GM19324 (cell line): ENCODE measurements around the gene SERP2.

Experiments used
- ATAC-seq: cut with Tn5 transposase; IDR thresholded peaks from one replicate; pipeline ENCODE4 v1.9.1; 2021; ENCODE audit warnings: mild to moderate bottlenecking, moderate library complexity; ENCODE audit not compliant: unreplicated experiment, low FRiP score

SERP2 gene

DNA sequence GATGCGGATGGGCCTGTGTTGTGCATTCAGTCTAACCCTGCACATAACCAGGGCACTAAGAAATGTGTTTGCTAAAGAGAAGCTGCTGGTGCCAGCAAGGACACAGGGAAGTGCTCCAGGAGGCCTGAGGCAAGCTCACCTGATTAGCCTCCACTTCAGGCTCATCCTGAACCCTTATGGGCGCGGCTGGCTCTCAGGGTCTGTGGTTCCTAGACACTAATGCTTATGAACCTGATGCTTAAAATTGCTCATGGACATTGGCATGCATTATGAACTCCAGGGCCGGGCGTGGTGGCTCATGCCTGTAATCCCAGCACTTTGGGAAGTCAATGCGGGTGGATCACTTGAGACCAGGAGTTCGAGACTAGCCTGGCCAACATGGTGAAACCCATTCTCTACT lies 34.3 kb downstream of the SERP2 start:
- no peak for ATAC-seq

DNA sequence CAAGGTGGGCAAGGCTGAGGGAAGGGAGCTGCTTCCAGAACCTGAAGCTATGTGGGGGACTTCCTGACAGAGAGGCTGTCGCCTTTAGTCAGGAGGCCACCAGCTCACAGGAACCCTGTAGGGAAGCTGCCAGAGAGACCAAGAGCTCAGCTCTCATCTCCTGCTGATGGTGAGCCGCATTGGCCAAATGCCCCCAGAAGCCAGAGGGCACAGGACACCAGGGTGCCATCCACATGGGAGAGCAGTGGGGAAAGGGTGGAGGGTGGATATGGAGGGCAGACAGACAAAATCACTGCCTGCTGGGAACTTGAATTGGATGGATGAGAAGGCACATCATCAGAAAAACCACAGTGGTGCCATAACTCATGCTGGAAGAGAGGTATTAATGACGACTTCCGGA lies 36.0 kb downstream of the SERP2 start:
- no peak for ATAC-seq

DNA sequence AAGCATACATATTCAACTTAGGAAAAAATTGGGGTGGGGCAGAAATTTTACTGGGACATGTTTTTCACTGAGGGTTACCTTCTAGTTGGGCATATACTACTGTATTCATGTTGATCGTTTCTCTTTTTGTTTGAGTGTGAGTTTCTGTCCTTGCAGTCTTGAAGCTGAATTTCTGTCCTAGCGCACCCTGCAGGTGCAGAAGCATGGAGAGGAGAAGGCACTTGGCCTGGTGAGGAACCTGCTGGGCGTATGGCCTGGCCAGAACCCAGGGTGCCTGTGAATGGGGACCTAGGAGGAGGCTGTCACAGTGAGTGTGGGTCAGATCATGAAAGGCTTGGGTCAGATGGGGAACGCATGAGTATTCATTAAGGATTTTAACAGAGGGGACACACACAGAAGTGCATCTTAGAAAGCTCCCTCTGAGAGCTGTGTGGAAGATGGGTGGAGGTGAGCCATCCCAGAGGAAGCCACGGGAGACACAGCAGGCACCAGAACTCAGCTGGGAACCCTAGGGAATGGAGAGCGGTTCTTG lies 36.8 kb downstream of the SERP2 start:
- no peak for ATAC-seq

DNA sequence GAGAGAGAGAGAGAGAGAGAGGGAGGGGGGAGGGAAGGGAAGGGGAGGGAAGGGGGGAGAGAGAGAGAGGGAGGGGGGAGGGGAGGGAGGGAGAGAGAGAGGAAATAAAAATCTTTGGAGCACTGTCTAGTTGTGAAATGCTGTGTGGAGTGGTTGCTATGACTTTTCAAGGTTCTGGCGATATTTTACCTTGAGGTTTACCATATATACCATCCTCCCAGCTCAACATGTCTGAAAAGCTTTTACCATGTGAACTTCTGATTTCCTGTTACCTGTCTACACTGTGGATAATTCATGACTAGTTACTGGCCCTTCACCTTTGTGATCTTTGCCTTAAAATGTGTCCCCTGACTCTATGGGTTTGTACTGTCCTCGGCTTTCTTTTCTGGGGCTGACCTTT lies 38.2 kb downstream of the SERP2 start:
- ATAC-seq: no peak

DNA sequence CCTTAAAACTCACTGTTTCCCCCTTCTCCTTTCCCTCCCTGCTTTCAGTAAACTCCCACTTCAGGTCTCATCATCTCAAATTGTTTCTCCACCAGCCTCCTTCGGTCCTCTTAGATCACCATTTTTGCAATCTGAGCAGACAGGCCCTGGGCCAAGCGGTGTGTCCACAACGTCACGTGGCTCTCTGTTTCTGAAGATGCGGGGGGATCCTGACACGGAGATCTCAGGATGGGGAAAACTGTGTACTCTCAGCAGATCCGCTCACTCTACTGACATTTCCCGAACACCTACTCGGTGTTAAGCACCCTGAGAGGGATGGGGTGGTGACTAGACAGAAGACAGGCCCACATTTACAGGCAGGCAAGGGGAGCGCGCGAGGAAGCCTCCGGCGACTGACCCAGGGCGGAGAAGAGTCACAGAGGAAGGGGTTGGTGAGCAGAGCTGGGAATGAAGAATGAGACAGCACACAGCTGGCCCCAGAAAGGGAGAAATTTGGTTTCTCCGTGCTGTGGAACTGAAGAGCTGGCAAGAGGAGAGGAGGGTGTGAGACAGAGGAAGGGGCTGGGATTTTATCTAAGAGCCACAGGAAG lies 38.8 kb downstream of the SERP2 start:
- ATAC-seq: no peak

DNA sequence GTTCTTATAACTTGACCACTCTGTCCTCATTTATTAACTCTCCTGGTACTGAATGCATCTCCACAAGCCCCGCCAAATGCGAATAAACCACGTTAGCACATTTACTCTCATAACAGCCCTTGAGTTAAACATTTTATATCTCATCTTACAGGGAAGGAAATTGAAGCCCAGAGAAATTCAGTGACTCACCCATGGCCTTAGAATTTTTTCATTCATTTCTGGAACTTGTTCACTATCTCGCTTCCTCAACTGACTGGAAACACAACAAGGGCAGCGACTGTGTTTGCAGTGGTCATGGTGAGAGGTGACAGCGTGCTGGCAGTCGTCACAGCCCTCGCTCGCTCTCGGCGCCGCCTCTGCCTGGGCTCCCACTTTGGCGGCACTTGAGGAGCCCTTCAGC lies 39.5 kb downstream of the SERP2 start:
- no peak for ATAC-seq

DNA sequence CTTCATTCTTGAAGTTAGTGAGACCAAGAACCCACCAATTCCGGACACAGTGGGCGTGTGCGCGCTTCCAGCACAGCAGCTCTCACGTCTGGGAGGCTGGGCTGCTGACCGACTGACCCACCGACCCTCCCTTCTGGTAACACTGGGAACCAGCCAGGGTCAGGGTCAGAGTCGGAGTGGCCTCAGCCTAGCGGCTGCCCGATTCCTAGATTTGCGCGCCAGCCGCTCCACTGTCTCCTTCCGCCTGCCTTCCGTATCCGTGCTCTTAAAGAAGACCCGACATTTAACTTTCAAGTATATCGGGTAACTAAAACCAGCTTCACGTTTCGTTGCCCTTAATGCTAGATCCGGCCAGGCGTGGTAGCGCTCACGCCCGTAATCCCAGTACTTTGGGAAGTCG lies 41.1 kb downstream of the SERP2 start:
- no peak for ATAC-seq

DNA sequence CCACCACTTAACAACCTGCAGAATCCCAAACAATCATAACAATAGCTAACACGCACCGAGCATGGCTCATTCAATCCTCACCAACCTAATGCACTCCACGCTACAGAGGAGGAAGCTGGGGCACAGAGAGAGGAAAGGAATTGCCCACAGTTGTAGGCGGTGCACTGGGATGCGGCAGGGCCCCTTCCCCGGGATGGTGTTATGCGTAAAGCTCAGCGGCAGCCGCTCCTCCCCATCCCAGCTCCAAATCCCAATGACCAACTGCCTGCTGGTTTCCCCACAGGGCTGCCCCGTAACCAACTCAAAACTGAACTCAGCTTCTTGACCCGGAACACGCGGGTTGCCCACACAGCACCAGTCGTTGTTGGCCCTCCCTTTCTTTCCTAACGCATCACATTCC lies 42.2 kb downstream of the SERP2 start:
- ATAC-seq: no peak

DNA sequence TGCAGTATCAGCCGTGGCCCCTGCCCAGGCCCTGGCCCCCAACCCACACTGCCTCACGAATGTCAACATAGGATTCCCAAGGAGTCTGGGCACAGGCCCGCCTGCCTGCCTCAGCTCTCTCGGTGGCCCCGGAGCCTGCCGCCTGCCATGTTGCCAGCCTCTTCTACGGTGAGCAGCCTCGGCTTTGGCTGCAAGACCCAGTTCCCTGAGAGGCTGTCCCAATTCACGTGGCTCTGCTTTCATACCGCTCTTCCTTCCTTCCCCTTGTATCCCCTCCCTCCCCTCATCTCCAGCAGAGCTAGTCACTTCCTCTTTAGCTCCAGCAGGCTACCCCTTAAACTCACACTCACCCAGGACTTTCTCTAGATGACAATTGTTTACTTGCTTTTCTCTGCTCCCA lies 42.7 kb downstream of the SERP2 start:
- no peak for ATAC-seq

DNA sequence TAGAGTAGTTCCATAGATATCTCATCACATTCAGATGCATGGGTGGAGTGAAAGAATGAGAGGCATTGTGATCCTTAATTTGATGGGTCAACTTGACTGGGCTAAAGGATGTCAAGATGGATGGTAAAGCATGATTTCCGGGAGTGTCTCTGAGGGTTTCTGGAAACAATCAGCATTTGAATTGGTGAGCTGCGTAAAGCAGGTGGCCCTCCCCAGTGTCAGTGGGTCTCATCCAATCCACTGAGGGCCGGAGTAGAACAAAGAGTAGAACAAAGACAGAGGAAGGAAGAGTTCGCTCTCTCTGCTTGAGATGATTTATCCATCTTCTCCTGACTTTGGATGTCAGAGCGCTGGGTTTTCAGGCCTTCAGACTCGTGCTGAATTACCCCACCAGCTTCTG lies 43.1 kb downstream of the SERP2 start:
- ATAC-seq: no peak

DNA sequence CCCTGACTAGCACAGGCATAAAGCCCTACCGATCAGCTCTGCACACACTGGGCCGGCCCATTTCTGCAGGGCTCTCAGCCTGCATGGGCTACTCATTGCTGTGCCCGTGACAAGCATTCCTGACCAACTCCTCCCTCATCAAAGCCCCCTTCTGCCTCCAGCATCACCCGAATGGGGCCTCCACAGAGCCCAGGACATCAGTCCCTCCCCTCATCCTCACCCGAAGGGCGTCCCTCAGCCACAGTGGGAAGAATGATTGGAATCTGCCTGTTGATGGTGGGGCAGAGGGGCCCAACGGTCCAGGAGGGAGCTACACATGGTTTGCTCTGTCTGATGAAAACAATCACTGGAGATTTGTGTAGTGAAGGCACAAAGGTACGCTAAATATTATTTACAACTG lies 43.8 kb downstream of the SERP2 start:
- no peak for ATAC-seq

DNA sequence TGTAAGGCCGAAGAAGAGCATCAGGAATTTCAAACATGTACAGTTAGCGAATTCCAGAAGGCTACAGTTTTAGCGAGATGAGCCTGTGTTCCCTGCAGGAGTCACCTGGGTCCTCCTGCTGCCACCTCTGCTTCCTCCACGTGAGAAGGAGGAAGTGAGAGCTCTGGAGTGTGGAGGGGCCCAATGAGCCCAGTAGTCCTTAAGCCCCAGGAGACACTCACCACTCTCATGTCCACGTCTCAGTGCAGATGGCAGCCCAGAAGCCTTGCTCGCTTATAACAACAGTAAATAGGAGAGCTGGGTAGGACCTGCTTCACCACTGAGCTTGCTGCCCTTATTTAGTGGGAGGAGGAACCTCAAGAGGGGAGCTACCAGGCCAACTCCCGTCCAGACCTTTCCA lies 44.3 kb downstream of the SERP2 start:
- no peak for ATAC-seq

DNA sequence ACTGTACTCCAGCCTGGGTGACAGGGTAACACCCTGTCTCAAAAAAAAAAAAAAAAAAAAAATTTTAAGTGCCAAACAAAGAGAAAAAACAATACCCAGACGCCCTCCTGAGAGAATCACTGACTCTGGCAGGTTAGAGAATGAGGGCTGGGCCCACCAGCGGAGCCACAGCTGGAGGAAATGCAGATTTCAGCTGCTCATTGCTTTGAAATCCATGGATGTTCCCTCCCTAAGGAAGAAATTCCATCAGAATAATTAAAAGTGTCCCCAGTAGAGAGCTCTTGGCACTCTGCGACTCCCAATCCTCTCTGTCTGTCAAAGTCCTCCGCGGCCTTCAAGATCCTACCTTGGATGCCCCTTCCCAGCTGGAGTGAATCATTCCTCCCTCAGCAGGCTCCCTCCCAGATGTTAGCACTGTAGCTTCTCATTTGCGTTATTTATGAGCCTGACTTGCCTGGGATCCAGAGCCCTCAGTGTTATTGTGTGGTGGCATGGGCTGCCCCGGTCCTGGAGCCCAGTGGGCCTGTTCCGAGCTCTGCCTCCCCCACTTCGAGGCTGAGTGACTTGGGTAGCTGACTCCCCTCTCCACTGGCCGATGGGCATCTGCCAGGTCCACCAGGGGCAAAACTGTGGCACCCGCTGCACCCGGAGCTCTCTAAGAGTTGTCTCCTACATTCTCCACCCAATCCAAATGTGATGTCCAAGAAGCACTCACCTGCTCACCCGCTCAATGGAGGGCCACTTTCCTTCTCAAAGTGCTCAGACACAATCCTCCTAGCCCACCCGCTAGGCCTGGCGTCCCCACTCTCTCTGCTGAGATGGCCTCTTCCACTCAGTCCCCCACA lies 47.0 kb downstream of the SERP2 start:
- no peak for ATAC-seq

DNA sequence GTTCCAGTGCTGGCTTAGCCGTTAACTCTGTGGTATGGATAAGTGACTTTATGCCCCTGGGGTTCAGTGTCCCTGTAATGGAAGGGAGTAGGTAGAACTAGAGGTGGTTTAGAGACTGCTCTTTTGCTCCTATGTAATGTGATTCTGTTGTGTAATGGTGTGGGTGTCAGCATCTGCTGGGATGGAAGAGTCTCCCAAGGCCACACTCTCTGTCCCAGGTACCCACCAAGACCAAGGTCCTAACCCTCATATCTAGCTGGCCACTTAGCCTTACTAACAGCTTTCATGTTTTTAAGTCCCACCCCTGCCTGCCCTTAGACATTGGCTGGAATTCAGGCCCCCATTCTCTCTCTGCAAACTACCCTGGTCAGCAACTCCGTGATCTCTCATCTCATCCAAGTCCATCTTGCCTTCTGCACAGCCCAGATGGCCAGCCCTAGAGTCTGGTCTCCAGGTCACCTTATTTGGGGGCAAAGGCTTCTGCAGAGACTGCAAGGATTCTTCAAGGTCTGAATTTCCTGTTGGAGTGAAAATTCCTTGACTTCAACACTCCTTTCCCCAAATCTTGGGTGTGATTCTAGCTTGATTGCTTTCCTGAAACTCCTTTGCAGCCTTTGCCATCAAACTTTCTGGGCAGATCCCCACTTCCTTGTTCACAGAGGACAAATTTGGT lies 48.4 kb downstream of the SERP2 start:
- ATAC-seq: no peak

DNA sequence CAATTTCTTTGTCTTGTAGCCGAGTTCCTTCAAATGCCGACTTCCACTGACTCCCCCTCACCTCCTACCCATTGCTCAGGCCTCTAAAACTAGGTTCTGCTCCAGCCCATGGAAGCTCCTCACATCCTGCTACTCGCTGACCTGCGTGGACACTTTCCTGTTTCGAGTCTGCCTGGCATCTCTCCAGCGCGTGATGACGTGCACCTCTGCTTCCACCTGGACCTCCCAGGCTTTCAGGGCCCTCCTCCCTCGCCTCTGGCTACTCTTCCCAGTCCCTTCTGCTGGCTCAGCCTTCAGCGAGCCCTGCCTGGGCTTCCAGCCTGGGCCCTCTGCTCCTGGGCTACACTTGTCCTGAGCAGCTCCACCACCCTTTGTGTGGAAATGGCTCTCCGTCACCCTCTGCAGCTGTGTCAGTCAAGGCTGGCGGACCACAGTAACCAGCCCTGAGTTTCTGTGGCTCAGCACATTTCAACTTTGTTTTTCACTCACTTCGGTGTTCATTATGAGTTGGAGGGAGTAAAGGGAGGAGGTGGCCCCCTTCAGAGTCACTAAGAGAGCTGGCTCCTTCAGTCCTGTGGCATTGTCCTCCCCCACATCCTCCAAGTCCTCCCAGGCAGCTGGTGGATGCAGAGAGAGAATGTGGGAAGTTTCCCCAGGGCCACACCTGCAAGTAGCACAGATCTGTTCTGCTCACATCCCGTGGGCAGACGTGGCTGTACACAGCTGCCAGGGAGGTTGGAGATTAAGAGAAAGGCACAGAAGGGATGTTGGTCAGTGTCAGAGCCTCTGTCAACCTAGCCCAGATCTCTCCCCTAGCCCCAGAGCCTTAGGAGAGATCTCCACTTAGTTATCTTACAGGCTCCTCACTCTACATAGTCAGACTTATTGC lies 49.4 kb downstream of the SERP2 start:
- ATAC-seq: no peak

DNA sequence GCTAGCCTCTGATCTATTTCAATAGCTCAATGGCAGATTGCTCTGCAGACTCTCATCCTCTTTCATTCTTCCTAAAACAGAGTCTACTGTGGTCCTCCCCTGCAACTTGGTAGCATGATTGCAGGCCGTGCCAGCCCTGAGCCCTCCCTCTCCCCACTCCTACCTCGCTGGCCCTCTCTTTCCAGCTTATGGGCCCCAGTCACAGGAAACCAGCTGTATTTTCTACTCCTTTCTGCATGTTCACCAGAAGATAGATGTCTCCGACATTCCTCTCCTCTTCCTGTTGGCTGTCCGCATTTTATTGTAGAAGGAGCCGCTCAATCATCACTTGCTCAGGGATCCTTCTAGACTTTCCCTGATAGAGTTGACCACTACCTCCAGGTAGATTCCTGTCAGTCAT lies 50.2 kb downstream of the SERP2 start:
- ATAC-seq: no peak

DNA sequence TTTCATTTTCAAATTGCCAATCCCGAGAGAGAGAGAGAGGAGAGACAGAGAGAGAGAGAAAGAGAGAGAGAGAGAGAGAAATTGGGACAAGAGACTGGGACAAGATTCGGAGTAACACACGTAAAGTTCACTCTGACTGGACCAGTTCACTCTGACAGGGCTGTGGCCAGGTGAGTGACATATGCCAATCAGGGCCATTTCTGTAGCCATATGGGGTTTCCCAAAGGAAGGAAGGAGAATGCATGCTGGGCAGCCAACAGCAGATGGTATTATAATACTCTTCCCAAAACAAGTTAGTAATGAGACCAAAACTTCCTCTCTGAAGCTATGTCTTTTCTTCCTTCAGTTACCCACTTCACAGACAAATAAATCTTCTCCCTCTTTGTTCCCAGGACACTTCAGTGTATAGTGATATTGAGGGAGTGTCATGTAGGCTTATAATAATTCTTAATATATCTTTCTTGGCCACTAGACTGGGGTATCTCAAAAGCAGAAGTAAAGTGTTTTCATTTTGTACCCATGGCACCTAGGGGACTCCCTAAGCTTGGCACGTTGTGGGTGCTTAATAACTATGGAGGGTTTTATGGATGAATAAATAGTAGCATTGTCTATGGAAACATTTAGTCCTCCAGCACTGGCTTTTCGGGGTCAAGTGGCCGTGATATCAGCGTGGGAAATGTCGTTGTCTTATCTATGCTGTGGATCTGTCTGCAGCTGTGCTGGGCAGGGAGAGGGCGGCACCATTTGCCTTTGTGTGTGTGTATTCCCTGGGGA lies 51.6 kb downstream of the SERP2 start:
- no peak for ATAC-seq

DNA sequence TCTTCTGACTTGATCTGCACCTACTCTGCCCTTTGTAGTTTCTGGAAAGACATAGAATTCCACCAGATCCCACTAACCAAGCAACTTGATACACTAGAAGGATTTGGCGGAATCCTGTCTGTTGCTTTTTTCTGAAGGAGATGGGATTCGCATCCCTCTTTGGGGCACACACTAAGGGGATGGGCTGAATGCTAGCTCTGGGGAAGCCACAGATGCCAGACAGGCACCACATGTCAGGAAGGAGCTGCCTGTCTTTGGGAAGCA lies 52.1 kb downstream of the SERP2 start:
- no peak for ATAC-seq

DNA sequence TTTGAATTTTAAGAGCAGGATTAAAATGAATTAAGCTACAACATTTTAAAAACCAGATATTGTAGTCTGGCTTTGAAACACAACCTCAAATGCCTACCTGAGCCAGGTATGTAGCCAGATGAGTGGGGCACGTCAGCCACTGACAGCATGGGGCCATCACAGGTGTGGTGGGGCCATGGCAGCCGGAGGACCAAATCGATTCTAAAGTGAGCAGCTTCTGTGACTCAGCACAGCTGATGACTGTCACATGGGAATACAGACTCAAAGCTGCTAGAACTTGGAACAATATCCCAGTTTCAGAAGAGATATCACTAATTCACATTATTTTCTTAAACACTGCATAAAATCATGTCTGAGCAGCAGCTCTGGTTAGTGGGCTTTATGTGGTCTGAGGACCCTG lies 52.8 kb downstream of the SERP2 start:
- no peak for ATAC-seq

DNA sequence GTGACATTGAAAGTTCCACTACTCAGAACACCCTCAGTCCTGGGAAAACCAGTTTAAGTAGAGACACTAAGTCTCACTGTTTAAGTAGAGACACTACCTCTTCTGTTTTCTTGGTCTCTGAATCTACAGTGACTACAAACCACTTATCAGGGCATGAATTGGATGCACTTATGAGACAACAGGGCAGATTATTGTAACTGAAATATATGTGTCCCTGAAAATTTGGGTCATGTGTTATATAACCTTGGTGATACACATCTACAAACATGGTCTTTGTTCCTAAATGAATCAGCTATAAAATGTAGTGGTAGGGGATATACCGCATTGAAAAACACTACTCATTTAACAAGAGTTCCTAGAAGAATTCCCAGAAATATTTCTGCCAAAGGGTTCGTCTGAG lies 55.7 kb downstream of the SERP2 start:
- ATAC-seq: no peak
